GM21737 (cell line): Measurements from ENCODE around the gene DNMT1.
A peak's percentile ranks its signal among the peaks of the same experiment; 100 is the strongest.

Experiments used
- ATAC-seq: cut with Tn5 transposase; IDR thresholded peaks from one replicate; pipeline ENCODE4 v1.9.1; 2021; ENCODE audit warnings: mild to moderate bottlenecking, moderate library complexity; ENCODE audit not compliant: unreplicated experiment

Gene DNMT1

DNA sequence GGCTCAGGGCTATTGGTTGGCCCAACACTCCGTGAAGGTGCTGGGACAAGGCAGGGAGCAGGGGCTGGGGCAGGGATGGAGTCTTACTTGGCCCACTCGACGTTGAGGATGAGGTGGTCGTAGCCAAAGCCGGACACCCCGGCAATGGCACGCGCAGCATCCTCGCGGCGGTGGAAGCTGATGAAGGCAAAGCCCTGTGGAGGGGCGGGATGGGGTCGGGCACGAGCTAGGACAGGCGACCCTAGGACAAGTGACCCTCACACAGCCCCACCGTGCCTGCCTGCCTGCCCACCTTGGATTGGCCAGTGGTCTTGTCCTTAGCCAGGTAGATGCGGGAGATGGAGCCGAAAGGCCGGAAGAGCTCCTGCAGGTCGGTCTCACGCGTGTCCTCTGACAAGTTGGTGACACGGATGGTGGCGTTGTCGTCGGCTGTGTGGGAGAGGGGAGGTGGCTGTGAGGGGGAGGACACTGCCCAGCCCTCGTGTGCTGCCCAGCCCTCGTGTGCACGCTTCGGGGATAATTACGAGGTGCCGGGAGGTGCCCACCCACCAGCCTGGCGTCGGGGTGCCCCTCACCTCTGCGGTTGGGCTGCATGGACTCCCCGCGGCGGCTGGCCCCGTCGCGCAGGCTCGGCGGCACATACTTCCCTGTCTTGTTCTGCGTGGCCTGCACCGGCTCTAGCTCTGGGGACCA, 79.2 kb downstream of the DNMT1 start:
- no peak for ATAC-seq

DNA sequence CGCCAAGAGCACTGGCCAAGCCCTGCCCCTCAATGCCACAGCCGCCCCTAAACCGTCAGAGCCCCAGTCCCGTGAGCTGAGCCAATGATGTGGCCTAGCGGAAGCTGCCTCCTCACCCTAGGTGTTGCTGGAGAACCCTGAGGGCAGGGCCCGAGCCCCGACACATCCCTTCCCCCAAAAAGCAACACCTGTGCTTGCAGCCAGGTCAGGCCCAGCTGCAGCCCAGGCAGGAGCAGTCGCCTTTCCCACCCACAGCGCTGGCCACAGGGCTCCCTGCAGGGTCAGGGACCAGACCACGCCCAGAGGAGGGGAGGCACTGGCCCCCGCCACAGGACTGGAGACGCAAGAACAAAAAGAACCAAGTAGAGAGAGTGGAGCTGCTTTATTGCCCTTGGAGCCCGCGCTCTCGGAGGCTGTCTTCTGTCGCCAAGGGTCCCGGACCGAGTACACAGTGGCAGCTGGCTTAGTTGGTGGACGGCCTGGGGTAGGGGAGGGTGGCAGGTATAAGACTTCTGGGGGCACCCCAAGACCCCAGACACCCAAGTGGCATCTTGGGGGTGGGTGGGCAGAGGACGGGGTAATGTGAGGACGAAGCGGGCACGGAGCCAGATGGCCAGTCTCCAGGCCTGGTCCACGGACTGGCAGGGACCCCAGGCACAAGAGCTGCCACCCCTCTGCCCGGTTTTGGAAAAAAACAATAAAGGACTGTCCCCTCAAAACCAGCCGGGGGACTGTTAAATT, 79.9 kb downstream of the DNMT1 start:
- no peak for ATAC-seq

DNA sequence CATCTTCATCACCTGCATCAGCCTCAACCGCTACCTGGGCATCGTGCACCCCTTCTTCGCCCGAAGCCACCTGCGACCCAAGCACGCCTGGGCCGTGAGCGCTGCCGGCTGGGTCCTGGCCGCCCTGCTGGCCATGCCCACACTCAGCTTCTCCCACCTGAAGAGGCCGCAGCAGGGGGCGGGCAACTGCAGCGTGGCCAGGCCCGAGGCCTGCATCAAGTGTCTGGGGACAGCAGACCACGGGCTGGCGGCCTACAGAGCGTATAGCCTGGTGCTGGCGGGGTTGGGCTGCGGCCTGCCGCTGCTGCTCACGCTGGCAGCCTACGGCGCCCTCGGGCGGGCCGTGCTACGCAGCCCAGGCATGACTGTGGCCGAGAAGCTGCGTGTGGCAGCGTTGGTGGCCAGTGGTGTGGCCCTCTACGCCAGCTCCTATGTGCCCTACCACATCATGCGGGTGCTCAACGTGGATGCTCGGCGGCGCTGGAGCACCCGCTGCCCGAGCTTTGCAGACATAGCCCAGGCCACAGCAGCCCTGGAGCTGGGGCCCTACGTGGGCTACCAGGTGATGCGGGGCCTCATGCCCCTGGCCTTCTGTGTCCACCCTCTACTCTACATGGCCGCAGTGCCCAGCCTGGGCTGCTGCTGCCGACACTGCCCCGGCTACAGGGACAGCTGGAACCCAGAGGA, 80.6 kb downstream of the DNMT1 start:
- no peak for ATAC-seq

DNA sequence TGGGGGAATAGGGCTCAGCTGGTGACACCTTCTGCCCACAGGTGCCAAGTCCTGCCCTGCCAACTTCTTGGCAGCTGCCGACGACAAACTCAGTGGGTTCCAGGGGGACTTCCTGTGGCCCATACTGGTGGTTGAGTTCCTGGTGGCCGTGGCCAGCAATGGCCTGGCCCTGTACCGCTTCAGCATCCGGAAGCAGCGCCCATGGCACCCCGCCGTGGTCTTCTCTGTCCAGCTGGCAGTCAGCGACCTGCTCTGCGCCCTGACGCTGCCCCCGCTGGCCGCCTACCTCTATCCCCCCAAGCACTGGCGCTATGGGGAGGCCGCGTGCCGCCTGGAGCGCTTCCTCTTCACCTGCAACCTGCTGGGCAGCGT, 81.2 kb downstream of the DNMT1 start:
- no peak for ATAC-seq

DNA sequence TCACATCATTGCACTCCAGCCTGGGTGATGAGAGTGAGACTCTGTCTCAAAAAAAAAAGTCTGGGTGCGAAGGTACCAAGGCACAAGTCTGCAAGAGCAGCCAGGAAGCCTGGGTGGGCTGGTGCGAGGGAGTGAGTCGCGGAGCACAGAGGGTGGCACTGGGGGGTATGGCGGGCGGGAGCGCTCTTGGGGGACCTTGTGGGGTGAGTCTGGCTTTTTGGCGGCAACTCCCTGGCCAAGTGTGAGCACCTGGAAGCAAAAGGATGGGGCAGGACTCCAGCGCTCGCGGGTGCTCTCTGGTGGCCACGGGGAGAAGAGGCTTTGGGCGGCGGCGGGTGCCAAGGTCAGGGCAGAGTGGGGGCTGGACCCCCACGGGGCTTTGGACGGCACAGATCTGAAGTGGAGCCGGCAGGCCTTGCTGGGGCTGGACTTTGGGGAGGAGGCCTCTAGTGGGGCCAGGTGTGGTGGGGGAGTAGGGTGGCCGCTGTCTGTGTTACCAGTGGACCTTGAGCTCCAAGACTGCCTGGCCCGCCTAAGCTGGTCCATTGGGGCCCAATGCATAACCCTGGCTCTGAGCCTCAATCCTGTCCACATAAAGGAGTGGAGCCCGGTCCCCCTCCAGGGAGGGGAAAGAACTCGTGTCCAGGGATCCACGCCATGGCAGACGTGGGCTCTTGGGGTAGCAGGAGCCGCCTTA, 81.7 kb downstream of the DNMT1 start:
- no peak for ATAC-seq

DNA sequence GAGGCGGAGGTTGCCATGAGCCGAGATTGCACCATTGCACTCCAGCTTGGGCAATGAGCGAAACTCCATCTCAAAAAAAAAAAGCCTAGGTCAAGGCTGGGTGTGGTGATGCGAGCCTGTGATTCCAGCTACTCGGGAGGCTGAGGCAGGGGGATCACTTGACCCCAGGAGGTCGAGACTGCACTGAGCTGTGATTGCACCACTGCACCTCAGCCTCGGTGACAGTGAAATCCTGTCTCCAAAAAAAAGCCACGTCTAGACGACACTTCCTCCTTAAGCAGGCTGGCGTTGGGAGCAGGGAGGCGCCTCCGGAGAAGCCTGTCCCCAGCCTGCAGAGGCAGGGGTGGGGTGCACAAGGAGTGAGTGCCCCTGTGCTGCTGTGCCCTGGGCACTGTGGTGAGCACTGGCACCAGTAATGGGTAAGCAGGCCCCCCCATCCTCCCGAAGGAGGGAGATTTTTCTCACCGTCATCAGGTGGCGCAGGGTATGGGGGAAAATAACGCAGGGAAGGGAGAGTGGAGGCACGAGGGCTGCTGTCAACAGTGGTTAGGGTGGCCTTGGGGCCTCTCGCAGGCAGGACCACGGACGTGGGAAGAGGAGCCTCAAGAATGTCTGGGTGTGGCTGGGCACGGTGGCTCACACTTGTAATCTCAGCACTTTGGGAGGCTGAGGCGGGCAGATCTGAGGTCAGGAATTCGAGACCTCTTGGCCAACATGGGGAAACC, 82.6 kb downstream of the DNMT1 start:
- ATAC-seq = no peak

DNA sequence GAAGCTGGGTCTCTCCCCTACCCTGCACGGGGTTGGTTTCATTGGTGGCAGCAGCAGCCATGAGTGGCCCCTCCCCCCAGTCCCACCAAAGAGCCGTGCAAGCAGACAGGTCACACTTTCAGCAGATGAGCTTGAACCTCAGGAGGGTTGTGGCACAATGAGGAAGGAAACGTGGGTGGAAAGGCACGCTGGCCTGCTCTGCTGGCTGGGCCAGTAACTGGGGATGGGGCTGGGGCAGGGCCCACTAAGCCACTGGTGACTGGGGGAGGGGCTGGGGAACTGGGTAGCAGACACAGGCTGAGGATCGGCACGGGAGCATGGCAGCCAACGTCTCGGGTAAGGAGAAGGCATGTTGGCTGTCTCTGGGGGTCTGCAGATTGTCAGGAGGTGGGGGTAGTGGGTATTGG, 83.3 kb downstream of the DNMT1 start, which contains the start of gene P2RY11:
P2RY11 (plus strand) TSS at position 289 of the 407 bp plus-strand sequence; CDS start at position 318, 29 bp downstream.
- no peak for ATAC-seq

DNA sequence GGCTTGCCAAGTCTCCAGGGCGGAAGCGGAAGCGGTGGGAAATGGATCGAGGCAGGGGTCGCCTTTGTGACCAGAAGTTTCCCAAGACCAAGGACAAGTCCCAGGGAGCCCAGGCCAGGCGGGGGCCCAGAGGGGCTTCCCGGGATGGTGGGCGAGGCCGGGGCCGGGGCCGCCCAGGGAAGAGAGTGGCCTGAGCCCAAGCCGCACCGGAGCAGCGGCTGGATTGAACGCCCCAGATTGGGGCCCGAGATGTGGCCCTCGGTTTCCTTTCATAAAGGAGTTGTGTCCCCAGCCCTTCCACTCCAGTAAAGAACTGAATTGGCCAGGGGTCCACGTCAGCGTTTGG, 83.8 kb downstream of the DNMT1 start:
- ATAC-seq = no peak

DNA sequence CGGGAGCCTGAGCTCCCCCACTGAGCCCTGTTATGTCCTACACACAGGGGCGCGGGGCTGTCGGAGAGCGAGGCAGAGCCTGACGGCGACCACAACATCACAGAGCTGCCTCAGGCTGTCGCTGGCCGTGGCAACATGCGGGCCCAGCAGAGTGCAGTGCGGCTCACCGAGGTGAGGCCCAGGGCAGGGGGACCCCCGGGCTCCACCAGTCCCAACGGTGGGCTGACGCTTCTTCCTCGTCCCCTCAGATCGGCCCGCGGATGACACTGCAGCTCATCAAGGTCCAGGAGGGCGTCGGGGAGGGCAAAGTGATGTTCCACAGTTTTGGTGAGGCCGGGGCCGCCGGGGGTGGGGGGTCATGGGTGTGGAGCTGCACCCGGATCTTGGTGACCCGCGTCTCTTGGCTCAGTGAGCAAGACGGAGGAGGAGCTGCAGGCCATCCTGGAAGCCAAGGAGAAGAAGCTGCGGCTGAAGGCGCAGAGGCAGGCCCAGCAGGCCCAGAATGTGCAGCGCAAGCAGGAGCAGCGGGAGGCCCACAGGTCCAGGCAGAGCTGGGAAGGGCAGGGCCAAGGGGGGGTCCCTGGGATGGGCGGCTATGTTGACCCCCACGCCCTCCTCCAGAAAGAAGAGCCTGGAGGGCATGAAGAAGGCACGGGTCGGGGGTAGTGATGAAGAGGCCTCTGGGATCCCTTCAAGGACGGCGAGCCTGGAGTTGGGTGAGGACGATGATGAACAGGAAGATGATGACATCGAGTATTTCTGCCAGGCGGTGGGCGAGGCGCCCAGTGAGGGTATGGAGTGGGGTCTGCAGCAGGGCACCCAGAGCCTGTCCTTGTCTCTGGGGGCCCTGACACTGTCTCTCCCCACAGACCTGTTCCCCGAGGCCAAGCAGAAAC, 84.4 kb downstream of the DNMT1 start:
- no peak for ATAC-seq

DNA sequence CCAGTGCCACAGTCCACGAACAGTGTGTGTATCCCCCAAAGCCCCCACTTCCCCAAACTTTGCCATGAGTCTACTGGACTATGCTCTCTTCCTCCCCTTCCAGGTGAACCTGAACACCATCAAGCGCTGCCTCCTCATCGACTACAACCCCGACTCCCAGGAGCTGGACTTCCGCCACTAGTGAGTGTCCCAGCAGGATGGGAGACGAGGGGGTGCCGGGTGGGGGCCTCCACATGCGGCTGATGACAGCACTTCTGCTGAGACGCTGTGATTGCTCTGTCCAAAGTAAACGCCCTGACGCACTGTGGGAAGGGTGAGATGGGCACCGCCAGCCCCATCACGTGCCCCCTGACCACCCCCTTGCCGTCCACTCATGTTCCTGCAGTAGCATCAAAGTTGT, 85.2 kb downstream of the DNMT1 start:
- no peak for ATAC-seq

DNA sequence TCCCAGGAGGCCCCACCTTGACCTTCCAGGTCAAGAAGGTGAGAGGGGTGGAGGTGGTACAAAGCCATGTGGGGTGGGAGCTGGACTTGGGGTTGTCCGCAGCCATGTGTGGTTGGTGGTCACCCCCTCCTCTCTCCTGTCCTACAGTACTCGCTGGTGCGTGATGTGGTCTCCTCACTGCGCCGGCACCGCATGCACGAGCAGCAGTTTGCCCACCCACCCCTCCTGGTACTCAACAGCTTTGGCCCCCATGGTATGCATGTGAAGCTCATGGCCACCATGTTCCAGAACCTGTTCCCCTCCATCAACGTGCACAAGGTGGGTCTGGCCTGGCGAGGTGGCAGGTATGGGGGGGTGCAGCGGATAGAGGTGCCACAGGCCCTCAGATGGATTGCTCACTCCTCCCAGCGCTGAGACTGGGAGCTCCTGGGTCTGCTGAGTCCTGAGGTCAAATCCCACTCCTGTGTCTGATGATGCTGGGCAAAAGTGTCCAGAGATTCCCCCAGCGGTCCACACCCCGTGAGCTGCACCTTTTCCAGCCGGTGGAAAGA, 86.9 kb downstream of the DNMT1 start:
- no peak for ATAC-seq

DNA sequence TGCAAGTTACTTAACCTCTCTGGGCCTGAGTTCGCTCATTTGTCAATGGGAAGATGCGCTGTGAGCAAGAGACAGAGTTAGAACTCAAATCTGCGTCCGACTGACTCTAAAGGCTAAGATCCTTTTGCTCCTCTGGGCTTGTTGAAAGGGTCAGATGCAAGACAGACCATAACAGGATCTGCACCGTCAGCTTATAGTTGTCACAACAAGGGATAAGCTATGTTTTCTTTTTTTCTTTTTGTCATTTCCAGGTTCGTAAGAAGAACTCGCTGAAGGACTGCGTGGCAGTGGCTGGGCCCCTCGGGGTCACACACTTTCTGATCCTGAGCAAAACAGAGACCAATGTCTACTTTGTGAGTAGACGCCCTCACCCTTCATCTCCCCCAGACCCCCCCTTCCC, 87.5 kb downstream of the DNMT1 start:
- no peak for ATAC-seq

DNA sequence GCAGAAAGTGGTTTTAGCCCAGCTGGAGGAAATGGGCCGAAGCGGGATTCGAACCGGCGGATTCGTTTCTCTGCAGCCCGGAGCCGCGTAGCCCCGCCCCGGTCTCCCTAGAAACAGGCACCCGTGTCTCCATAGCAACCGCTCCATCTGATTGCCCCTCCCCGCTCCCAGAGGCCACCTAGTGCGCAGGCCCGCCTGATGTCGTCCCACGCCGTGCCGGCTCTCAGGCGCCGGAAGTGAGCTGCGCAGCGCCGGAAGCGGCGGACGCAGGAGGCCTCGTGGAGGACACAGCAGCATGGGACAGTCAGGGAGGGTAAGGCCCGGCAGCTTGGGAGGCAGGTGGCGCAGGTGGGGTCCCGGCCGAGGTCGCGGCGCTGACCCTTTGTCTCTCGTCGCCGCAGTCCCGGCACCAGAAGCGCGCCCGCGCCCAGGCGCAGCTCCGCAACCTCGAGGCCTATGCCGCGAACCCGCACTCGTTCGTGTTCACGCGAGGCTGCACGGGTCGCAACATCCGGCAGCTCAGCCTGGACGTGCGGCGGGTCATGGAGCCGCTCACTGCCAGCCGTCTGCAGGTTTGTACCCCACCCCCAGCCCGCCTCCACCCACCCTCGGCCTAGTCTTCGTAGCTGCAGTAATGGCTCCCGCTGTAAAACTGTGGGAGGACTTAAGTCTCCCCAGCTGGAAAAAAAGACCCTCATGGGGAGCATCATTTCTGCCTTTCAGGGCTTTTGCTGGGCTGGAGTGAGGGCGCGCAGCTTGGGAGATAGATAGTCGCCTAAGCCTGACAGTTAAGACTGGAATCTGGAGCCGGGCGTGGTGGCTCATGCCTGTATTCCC, 88.4 kb downstream of the DNMT1 start, which contains the start of gene PPAN:
PPAN (plus strand) TSS at position 263 of the 837 bp plus-strand sequence; CDS start at position 296, 33 bp downstream.
- ATAC-seq = peak; percentile 46

DNA sequence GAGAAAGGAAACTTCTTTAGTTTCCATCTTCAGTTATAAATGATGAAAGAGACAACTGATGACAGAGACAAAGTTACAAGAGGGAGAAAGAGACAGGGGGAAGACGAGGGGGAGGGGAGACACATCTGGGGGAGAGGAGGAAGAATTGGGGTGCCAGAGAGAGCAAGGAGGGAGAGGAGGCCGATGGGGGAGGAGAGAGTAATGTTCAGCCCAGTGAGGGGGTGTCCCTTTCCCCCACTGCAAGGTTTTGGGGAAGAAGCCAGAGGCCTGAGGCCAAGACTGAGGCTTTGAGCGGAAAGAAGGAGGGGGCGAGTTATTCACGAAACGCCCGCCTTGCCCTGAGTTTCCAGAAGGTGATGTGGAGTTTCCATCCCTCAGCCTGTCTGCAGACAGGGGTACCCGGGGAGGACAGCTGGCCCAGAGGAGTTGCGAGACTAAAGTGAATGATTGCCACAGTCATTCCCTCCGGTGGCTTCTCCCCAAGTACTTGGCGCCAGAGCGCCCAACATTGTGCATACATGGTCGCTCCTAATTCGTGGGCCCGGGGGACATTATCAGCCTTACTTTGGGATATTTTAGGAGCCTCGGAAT, 89.1 kb downstream of the DNMT1 start:
- peak; percentile 23 for ATAC-seq

DNA sequence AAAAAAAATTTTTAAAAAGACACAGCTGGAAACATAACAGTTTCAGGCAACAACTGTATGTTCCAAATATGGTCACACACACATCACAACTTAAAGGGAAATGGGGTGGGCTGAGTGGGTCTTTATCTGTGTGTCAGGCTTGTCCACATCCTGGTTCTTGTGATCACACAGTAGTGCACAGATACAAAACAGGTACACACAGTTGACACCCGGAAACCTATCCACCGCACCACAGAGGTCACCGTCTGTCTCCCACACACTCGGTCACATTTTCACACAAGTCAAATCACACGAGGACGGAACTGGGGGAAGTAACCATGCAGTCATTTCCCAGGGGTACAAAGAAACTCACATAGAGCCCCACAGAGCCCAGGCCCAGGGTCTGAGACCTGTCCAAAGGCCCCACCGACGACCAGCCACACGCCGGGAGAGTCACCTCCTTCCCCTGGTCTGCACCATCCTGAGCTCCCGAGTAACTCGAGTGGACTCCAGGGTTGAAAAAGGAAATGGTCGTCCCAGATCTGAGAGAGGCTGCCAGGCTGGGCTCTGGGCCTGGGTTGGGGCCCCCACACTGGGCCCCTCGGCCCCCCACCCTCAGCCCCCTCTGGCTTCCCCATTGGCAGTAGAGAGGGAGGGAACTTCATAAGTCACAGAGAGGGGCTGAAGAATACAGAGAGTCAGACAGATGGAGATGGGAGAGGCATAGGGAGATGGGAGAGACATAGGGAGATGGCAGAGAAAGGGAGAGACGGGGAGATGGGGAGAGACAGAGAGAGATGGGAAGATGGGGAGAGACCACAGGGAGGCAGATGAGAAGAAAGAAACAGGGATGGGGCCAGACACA, 89.9 kb downstream of the DNMT1 start:
- ATAC-seq = peak; percentile 37

DNA sequence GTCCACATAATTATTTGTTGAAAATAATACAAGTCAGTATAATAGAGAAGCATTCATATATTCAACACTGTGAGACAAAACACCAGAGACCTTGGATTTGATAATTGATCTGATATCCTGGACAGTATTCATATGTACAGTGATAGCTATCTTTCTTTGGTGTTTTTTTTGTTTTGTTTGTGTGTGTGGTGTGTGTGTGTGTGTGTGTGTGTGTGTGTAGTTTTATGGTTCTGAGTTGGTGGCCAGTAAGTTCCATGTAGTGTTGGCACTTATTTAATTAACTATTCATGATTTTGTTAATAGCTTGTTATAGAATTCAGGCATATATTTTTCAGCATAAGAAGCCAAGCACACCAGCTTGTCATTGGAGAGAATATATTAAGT, 90.6 kb downstream of the DNMT1 start:
- ATAC-seq = no peak

DNA sequence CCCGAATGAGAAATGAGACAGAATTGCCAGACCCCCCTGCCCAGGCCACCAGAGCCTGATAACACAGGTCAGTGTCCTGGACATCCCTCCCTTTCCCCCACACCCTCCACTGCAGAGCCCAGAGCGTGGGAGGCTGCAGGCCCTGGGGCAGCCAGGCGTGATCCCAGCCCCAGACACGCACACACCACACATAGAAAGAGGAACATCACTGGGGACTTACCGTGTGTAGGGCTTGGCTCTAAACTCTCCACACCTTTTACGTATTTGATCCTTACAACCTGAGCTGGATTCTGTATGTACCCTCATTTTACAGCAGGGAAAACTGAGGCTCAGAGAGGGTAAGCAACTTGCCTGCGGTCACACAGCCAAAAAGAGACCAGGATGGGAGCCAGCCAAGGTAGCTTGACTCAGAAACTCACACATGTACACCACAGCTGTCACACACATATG, 91.9 kb downstream of the DNMT1 start:
- peak; percentile 33 for ATAC-seq
